Adrenal gland (tissue), 12 donors: Measurements from ENCODE around the gene COX10. TPM values are rescaled to one million over a fixed set of nuclear protein-coding genes. Genes with fewer than 3 reads are reported as not detected.
A peak's percentile ranks its signal among the peaks of the same experiment; 100 is the strongest.

ENCODE experiments used
- DNase-seq, 7 donors: peaks; one replicate each; pipeline ENCODE4 v3.0.0-alpha.2; 2019 to 2020
- H3K27ac ChIP-seq, 5 donors: fragments of 200-600 bp; sonication (generic) in 4 of 5; 1 replicate in 3 of 5; 2 replicates in 2 of 5; pipeline versions ENCODE4 v1.5.1 to v1.8.0; 2016 to 2020; ENCODE audit warnings: mild to moderate bottlenecking in 1 of 5
- H3K27me3 ChIP-seq: fragments of 200-600 bp; 2 replicates; pipeline ENCODE4 v1.8.0; 2021
- H3K36me3 ChIP-seq, 2 donors: fragments of 200-600 bp; replicated peaks in 1 of 2; 1 replicate in 1 of 2; 2 replicates in 1 of 2; pipeline versions ENCODE4 v1.5.1 to v1.8.0; 2018 to 2022
- H3K4me1 ChIP-seq, 2 donors: fragments of 200-600 bp; replicated peaks in 1 of 2; 1 replicate in 1 of 2; 2 replicates in 1 of 2; pipeline versions ENCODE4 v1.5.1 to v1.8.0; 2018 to 2021
- H3K4me3 ChIP-seq, 4 donors: fragments of 200-600 bp; sonication (generic) in 3 of 4; one replicate each; pipeline ENCODE4 v1.5.1; 2016 to 2018
- H3K9me3 ChIP-seq, 3 donors: fragments of 200-600 bp; sonication (generic) in 1 of 3; replicated peaks in 1 of 3; 1 replicate in 2 of 3; 2 replicates in 1 of 3; pipeline versions ENCODE4 v1.5.1 to v1.8.0; 2016 to 2021
- POLR2A ChIP-seq, 2 donors: fragments of 450-650 bp; IDR thresholded peaks; one replicate each; pipeline ENCODE4 v1.6.1; 2017; ENCODE audit warnings: antibody characterized with exemption in 2 of 2, mild to moderate bottlenecking in 2 of 2, moderate library complexity in 1 of 2
- WGBS, 4 donors: extraction: QIAGEN DNeasy Blood & Tissue Kit in 2 of 4; methylation state at CpG; one replicate each; pipeline versions ENCODE4 v1.1.5 to v1.1.7; 2013 to 2017; 5-methylcytosine and 5-hydroxymethylcytosine counted together
- intact Hi-C, 2 donors: fragments of 100-400 bp; cut with DNase I; formaldehyde crosslinking; loops; one replicate each; pipeline versions ENCODE4 v1.14.1 to v1.15.0; 2022 to 2023
- polyA plus RNA-seq, 3 donors: library from polyadenylated mRNA; stranded (reverse); fragments of 200-250 nt in 2 of 3; fragments of 350-450 nt in 1 of 3; fragmentation: Illumina TruSeq in 1 of 3; extraction: RNeasy Lipid Tissue Mini Kit (QIAGEN cat#74804) in 1 of 3; gene quantifications; one replicate each; pipeline ENCODE4 v1.2.3, GENCODE V29; 2013 to 2014
- total RNA-seq, 9 donors: library from RNA; depleted of rRNA in 4 of 9; stranded (reverse); fragments of >200 nt in 4 of 9; fragments of 120-200 nt in 1 of 9; fragmentation: NEBNext Ultra II Directional in 1 of 9; extraction: Animal tissue kit (Norgen Biotek cat#: 25700) in 1 of 9; gene quantifications; one replicate each; pipeline versions ENCODE4 v1.1.0 to v1.2.4, GENCODE V29; 2013 to 2023
- TF ChIP-seq, protein P1 (sequence below), 6 experiments: fragments of 450-650 bp in 4 of 6; fragments of 200-600 bp in 2 of 6; sonication (generic) in 1 of 6; IDR thresholded peaks; 1 replicate in 5 of 6; 2 replicates in 1 of 6; pipeline versions ENCODE4 v1.5.1 to v1.8.0; 2016 to 2021; ENCODE audit warnings: antibody characterized with exemption in 6 of 6, mild to moderate bottlenecking in 2 of 6, moderate library complexity in 1 of 6
- donor health status: healthy with polysubstance abuse.
- donor health status: Bipolar disorder and iron deficiency.
- donor health status: DM: yes; HTN: yes; CAD: no.
- donor health status: DM: no; HTN: no; CAD: no.
- donor health status: DM: no; HTN: no; CAD: no.
- donor health status: DM: yes; HTN: yes; CAD: no.

Gene COX10
- total and polyA plus RNA-seq, 12 donors: 6.8 to 33.9 (median 14.7) TPM

DNA sequence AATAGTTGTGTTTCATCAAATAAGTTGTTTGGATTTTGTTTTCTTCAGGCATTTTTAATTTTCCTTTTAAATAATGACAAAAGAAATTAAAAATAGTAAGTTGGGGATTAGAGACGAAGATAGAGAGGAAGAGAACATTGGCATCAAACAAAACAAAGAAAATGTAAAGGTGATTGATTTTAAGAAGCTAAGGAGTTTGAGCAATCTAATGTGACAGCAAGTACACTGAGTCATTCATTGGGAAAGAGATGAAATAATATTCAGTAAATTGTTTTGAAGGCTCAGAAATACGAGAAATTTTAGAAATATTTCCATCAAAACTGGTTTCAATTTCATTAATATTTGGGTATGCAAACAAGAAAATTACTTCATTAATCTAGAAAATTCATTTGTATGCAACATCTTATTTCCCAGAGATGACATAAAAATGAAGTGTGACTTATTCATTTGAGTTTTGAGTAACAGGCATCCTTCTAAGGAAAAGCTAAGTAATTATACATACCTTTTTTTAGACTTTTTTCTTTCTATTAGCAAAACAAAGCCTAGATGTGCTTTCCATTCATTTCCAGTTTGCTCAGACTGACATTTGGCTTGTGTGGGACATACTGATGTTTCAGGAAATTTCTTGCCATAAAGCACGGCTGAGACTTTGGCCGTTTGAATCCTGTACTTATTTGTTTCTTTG lies 66.7 kb downstream of the COX10 start:
- Histone ChIP-seq H3K27me3 (no peaks in the 10 kb centered on the region), H3K36me3 (no peaks in the 10 kb centered on the region), H3K4me3 (no peak overlapping the region), H3K27ac (no peak overlapping the region), H3K9me3 (no peaks in the 10 kb centered on the region), H3K4me1 (no peaks in the 10 kb centered on the region)
- no peak for DNase-seq
- TF ChIP-seq, protein P1, sequence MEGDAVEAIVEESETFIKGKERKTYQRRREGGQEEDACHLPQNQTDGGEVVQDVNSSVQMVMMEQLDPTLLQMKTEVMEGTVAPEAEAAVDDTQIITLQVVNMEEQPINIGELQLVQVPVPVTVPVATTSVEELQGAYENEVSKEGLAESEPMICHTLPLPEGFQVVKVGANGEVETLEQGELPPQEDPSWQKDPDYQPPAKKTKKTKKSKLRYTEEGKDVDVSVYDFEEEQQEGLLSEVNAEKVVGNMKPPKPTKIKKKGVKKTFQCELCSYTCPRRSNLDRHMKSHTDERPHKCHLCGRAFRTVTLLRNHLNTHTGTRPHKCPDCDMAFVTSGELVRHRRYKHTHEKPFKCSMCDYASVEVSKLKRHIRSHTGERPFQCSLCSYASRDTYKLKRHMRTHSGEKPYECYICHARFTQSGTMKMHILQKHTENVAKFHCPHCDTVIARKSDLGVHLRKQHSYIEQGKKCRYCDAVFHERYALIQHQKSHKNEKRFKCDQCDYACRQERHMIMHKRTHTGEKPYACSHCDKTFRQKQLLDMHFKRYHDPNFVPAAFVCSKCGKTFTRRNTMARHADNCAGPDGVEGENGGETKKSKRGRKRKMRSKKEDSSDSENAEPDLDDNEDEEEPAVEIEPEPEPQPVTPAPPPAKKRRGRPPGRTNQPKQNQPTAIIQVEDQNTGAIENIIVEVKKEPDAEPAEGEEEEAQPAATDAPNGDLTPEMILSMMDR (IDR thresholded peaks at IDR 0.05): no peak
- no peak for TF ChIP-seq POLR2A (IDR thresholded peaks at IDR 0.05)
- intact Hi-C loops: no loop called here
- WGBS, 4 donors: 70 to 75% (median 72%) methylated on average over 4 of the region's 4 CpGs

DNA sequence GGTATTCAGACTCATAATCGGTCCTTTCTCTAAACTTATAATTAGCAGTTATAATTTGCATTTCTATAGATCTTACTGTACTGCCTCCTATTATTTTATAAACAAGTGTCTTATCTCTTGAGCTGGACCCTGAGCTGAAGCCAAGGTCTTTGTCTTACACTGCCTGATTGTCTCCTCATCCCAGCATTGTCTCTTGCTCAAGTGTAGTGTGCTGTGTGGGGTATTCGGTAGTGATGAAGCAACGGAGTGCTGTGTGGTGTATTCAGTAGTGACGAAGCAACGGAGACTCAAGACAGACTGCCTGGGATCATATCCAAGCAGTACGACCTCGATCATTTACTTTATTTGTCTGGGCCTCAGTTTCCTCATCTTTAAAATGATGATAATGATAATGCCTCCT lies 69.3 kb downstream of the COX10 start:
- peak in 1 of 7 donors; percentile 40 for DNase-seq
- Histone ChIP-seq H3K9me3 (no peaks in the 10 kb centered on the region), H3K27ac (no peak overlapping the region), H3K4me3 (no peak overlapping the region), H3K27me3 (no peaks in the 10 kb centered on the region), H3K4me1 (no peaks in the 10 kb centered on the region), H3K36me3 (no peaks in the 10 kb centered on the region)
- WGBS, 4 donors: 72 to 83% (median 77%) methylated on average over 7 of the region's 7 CpGs
- TF ChIP-seq POLR2A (IDR thresholded peaks at IDR 0.05): no peak
- TF ChIP-seq, protein P1 (IDR thresholded peaks at IDR 0.05): no peak
- intact Hi-C loops: no loop called here

DNA sequence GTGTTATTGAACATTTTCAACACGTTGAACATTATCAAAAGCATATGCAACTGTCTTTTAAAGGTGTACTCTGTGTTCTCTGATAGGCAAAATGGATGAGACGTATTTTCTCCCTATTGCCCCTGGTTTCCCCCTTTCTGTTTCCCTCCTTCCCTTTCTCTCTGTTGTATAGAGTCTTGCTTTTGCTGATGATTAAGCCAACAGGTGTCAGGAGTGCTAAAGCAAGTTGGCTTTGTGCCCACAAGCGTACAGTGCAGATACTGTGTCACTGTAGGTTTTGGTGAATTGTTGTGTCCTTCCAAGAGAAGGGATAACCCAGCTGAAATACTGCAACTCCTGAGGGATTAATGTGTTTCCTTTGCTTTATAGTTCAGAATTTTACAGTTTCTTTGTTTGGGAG lies 74.4 kb downstream of the COX10 start:
- H3K36me3 ChIP-seq: no peaks in the 10 kb centered on the region
- no peak overlapping the region for H3K4me3 ChIP-seq
- 63 to 69% (median 66%) methylated on average over 3 of the region's 3 CpGs for WGBS, 4 donors
- TF ChIP-seq, protein P1 (IDR thresholded peaks at IDR 0.05): no peak
- TF ChIP-seq POLR2A (IDR thresholded peaks at IDR 0.05): no peak
- H3K27me3 ChIP-seq: no peaks in the 10 kb centered on the region
- H3K27ac ChIP-seq: no peak overlapping the region
- H3K9me3 ChIP-seq: no peaks in the 10 kb centered on the region
- DNase-seq: no peak
- intact Hi-C loops: no loop called here
- no peaks in the 10 kb centered on the region for H3K4me1 ChIP-seq

- 67 to 81% (median 71%) methylated on average over 4 of the region's 4 CpGs for WGBS, 4 donors
Observed at GRCh38 chr17:14144508-14144907, 75.2 kb downstream of the COX10 start.

More at GRCh38 chr17:14144508-14144907, 75.2 kb downstream of the COX10 start:
- H3K9me3 ChIP-seq: no peaks in the 10 kb centered on the region
- no peaks in the 10 kb centered on the region for H3K36me3 ChIP-seq
- intact Hi-C loops: no loop called here
- no peaks in the 10 kb centered on the region for H3K27me3 ChIP-seq
- H3K4me1 ChIP-seq: no peaks in the 10 kb centered on the region
- no peak for TF ChIP-seq POLR2A (IDR thresholded peaks at IDR 0.05)
- TF ChIP-seq, protein P1 (IDR thresholded peaks at IDR 0.05): no peak
- H3K4me3 ChIP-seq: no peak overlapping the region
- H3K27ac ChIP-seq: no peak overlapping the region
- DNase-seq: no peak
